ENCODE measurements around the gene LRRIQ1.

DNA sequence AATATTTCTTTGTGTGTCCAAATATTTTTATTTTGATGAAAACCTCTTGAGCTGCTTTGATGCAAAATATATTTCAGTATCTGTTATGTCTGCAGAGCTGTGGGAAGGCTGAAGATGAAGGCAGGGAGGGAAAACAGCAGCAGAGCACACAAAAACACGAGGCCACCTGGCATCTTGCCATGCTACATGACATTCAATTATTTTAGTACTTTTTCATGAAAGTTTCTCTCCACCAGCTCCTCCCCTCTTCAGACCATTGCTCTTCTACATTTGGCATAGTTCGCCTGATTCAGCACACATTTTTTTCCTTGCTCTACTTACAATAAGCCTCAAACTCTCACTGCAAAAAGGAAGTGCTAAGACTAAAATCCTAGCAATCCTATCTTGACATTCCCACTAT is 239.2 kb downstream of the LRRIQ1 start:
- TF ChIP-seq, protein P1, sequence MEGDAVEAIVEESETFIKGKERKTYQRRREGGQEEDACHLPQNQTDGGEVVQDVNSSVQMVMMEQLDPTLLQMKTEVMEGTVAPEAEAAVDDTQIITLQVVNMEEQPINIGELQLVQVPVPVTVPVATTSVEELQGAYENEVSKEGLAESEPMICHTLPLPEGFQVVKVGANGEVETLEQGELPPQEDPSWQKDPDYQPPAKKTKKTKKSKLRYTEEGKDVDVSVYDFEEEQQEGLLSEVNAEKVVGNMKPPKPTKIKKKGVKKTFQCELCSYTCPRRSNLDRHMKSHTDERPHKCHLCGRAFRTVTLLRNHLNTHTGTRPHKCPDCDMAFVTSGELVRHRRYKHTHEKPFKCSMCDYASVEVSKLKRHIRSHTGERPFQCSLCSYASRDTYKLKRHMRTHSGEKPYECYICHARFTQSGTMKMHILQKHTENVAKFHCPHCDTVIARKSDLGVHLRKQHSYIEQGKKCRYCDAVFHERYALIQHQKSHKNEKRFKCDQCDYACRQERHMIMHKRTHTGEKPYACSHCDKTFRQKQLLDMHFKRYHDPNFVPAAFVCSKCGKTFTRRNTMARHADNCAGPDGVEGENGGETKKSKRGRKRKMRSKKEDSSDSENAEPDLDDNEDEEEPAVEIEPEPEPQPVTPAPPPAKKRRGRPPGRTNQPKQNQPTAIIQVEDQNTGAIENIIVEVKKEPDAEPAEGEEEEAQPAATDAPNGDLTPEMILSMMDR (IDR thresholded peaks at IDR 0.05), result no peak
- no peak for TF ChIP-seq EZH2 (IDR thresholded peaks at IDR 0.05; ENCODE audit: borderline replicate concordance, insufficient read depth, low read depth, low read length, poor library complexity, severe bottlenecking)
